H1 (cell line): ENCODE data around the gene PRR20C.
"Not testable (repeated sequence)": the region's sequence is repeated elsewhere in the genome, so short reads cannot be mapped to it uniquely, and the experiment has no call there.

ENCODE experiments used
- EP300 ChIP-seq, 2 experiments: IDR thresholded peaks; 1 replicate in 1 of 2; 2 replicates in 1 of 2; pipeline ENCODE4 v1.6.1; 2011 to 2012; ENCODE audit warnings: low read depth in 2 of 2, low read length in 2 of 2, mild to moderate bottlenecking in 2 of 2, borderline replicate concordance in 1 of 2, inconsistent platforms in 1 of 2, moderate library complexity in 1 of 2
- GABPA ChIP-seq: IDR thresholded peaks from 2 replicates; pipeline ENCODE4 v1.6.1; 2011; ENCODE audit warnings: mild to moderate bottlenecking, low read length, moderate library complexity, borderline replicate concordance; ENCODE audit not compliant: insufficient read depth
- POLR2AphosphoS5 ChIP-seq: IDR thresholded peaks from 2 replicates; pipeline ENCODE4 v1.6.1; 2011; ENCODE audit warnings: low read depth, low read length
- TF ChIP-seq, protein P1 (sequence below), 3 experiments: IDR thresholded peaks; 1 replicate in 2 of 3; 2 replicates in 1 of 3; pipeline versions ENCODE4 v1.5.1 to v1.6.1; 2011; ENCODE audit warnings: low read length in 3 of 3, mild to moderate bottlenecking in 3 of 3, inconsistent platforms in 2 of 3, low read depth in 1 of 3, moderate library complexity in 1 of 3; ENCODE audit not compliant: insufficient read depth in 1 of 3; ENCODE audit errors: control extremely low read depth in 1 of 3
- TF ChIP-seq, protein P2 (sequence below): IDR thresholded peaks from 2 replicates; pipeline ENCODE4 v1.6.1; 2012; ENCODE audit warnings: inconsistent platforms

DNA sequence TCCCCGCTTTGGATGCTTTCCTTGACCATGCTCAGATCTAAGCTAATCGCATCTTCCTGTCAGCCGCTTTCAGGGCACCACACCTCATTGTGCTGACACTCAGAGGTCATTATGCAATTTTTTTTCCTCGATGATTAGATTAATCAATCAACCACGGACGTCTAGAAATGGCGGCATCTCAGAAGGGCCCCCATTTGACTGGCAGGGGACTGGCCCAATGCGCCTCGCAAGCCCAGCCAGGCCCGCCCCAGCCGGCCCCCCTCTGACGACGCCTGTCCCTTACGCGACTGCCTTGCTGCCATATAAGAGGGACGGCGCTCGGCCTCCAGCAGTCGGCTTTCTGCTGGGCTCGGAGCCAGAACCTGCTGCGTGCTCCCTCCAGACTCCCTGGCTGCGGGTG, 6.5 kb downstream of the PRR20C start, which contains the start of gene PRR20D:
- TF ChIP-seq EP300 (IDR thresholded peaks at IDR 0.05; ENCODE audit: borderline replicate concordance in 1 of 2, low read depth in 2 of 2, low read length in 2 of 2); GABPA; POLR2AphosphoS5: not testable (repeated sequence)
- TF ChIP-seq, protein P1, sequence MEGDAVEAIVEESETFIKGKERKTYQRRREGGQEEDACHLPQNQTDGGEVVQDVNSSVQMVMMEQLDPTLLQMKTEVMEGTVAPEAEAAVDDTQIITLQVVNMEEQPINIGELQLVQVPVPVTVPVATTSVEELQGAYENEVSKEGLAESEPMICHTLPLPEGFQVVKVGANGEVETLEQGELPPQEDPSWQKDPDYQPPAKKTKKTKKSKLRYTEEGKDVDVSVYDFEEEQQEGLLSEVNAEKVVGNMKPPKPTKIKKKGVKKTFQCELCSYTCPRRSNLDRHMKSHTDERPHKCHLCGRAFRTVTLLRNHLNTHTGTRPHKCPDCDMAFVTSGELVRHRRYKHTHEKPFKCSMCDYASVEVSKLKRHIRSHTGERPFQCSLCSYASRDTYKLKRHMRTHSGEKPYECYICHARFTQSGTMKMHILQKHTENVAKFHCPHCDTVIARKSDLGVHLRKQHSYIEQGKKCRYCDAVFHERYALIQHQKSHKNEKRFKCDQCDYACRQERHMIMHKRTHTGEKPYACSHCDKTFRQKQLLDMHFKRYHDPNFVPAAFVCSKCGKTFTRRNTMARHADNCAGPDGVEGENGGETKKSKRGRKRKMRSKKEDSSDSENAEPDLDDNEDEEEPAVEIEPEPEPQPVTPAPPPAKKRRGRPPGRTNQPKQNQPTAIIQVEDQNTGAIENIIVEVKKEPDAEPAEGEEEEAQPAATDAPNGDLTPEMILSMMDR (IDR thresholded peaks at IDR 0.05; ENCODE audit: control extremely low read depth in 1 of 3, insufficient read depth in 1 of 3, low read depth in 1 of 3, low read length in 3 of 3), result not testable (repeated sequence)
- TF ChIP-seq, protein P2, sequence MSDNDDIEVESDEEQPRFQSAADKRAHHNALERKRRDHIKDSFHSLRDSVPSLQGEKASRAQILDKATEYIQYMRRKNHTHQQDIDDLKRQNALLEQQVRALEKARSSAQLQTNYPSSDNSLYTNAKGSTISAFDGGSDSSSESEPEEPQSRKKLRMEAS, result not testable (repeated sequence)
